CD4-positive, alpha-beta T cell treated with Interferon gamma for 1 hour (primary cell): Measurements from ENCODE around the gene TMEM63B.
"Not testable (repeated sequence)": the region's sequence is repeated elsewhere in the genome, so short reads cannot be mapped to it uniquely, and the experiment has no call there.

Source experiments
- DNase-seq: peaks from one replicate; pipeline ENCODE4 v3.0.0-alpha.2; 2020

The TMEM63B gene

DNA sequence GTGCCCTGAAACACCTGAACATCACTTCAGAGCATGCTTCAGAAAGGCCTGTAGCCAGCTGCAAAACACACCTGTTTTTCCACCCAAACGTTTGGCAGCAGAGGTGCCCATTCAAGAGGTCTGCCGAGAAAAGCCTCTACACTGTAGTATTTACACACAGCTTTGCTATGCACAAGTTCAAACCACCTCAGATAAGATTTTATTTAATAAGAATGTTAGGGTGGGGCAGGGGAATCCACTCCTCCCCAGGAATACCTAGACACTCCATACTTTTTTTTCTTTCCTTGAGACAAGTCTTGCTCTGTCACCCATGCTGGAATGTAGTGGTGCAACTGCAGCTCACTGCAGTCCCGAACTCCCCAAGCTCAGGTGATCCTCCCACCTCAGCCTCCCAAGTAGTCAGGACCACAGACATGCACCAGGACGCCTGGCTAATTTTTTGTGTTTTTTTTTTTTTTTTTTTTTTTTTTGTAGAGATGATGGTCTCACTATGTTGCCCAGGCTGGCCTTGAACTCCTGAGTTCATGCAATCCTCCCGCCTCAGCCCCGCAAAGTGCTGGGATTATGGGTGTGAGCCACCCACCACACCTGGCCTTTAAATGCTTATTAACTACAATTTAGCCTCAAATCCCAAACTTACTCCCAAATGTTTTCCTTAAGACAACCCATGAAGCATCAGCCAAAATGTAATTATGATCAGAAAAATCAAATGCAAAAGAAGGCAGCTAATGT, 9.8 kb upstream of the TMEM63B start:
- no peak for DNase-seq

DNA sequence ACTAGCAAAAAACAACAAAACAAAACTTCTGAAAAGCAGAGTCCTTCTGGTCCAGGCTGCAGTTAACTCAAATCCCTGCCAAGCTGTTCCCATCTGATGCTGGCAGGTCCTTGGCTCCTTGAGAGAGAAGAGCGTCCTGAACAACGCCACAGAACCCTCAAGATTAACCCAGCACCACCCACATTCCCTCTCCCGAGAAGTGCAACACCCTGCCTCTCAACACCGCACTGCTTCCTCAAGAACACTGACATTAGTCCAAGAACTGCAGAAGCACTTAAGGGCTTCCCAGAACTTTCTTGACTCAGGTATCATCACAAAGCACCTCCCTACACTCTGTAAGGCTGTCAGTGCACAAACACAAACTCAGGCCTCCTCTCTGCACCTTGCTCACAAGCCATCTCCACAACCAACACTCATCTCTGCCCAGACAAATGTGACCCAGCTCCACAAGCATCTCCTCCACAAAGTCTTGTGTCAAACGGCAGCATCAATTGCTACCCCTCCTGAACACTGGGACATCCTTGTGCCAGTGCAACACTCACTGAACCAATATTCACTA, 7.6 kb upstream of the TMEM63B start:
- DNase-seq, result no peak

DNA sequence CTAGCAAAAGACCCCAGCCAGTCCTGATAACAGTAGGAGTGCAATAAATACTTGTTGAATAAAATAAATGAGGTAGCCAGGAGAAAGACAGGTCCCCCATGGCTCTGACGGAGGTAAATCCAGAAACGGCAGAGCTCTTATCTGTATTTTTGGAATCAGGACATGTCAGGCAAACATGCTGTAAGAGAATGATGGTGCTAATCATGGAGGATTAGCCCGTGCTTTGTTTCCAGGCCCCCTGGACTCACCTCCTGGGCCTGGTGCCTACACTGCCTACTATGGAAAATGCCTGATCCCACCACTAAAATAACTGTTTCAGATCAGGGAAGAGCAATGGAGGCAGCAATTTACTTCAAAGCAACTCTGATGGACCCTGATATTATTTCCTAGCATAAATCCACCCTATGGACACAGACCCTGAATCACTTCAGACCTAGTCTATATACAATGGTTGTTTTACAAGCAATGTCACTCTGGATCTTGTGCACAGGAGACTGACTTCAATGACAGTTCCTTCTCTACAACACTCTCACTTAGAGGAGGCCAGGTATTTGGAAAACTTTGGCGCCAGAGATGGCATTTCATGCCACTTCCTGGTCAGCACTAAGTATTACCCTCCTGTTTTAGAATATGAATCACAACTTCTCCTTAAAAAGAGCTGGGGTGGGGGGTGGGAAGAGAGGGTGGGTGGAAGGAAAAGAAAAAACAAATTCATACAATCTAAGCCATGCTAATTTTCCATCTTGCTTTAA, 6.5 kb upstream of the TMEM63B start:
- no peak for DNase-seq

DNA sequence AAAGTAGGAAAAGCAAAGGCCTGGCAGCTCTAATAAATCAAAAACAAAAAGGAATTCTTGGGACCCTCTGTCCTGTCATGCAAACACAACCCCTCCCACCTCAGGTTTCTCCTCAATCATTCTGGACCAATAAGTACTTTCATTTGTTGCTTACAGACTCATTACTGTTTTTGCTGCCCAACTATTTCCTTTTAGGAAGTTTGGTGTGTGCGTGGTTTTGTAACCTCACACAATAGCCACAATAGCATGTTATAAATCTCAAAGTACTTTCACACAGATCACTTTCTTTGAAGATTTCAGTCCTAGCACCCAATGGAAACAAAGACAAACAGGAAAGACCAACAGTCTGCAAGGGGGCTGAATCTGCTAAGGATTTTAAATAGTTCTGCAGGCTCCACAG, 4.6 kb upstream of the TMEM63B start:
- DNase-seq, result no peak

DNA sequence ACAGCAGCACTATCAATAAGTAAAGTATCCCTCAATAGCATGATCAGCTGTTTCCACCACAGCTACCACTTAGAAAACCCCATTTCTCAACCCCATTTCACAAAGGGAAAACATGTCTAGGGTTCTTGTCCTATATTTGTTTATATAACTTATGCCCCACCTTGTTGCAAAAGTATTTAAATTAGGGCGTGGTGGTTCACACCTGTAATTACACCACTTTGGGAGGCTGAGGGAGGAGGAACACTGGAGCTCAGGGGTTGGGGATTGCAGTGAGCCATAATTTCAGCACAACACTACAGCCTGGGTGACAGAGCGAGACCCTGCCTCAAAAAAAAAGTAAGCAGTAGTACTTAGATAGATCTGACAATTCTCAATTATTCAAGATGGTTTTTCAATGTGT, 3.8 kb upstream of the TMEM63B start:
- no peak for DNase-seq

DNA sequence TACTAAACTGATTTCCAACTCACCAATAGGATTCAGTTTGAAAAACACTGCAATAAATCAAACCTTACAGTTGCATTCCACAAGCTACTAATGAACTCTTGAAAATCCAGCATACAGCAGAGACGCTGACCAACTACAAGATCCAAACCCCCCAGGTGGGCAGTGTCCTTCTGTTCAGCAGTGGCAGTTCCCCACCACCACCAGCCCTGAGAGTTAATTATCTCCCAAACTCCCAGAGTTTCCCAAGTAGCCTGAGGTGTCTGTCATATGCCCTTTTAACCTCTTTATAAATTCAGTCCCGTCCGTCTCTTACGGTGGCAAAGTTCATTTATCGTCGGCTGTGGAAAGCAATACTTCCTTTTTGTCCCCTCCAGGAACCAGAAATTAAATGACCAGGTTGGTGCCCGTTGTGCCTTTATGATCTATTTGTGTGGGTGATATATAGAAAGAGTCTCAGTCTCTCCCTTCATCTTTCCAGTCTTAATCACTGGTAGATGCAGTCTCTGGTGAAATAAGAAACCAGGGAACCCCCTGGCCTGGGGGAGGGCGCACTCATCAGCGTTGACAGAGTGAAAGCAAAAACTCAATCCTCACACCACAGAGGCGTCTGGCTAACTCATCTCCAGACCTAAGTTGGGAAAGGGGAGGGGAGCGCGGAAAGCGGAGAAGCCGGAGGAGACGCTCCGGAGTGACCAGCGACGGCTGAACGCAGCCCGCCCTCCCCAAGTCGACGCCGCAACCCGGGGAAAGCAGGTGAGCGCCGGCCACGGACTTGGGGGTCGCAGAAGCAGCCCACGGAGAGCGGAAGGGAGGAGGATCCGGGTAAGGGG, 819 bp upstream of the TMEM63B start:
- peak; percentile 70 for DNase-seq

DNA sequence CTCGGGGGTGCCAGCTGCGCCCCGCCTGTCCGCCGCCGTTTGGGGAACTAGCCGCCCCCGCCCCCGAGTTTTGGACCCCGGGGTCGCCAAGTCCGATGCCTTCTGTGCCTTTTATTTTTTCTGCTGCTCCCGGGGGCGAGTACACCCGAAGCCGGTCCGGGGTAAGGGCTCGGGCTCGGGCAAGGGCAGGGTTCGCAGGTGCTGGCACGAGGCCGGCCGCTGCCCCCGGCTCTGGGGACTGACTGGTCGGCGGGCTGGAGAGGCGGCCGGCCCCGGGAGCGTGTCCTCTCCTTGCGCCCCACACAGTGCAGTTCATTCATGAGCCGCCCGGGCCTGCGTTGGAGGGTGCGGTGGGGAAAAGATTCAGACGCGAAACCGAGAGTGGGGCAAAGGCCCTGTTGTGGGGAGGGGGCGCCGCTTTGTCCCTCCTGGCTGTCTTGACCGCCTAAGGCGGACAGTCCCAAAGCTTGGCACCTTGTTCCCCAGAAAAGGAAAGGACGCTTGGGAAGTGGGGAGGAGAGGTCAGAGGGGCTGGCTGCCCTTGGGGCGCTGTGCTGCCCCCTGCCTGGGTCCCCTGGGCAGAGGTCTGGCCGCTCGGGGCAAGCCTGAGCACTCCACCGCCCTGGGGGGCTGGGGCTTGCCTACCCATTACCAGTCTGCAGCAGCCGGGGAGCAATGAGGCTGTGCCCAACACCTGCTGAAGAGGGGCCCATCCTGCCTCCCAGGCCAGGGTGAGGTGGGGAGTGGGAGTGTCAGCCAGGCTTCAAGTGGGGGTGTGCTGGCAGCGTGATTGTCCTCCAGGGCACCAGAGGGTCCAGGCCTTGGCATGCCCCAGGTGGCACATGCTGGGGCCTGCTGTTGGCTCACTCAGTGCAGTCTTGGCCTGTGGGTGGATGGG, 915 bp downstream of the TMEM63B start:
- no peak for DNase-seq

DNA sequence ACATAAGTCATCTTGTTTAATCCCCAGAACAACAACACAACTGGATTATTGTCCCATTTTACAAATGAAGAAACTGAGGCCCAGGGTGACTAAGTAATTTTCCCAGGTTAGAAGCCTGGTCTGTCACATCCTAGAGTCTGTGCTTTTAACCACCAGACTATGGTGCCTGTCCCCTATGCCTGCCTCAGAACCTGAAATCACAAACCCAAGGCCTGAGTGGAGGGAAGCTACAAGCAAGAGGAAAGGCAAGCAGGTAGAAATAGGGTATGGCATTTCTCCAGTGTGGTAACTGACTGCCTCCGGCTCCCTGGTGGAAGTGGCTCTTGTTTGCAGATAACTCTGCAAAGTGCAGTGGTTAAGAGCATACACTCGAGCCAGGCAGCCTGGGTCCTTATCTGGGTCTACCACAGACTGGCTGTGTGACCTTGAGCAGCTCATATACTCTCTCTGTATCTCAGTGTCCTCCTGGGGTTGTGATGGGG, 2.5 kb downstream of the TMEM63B start:
- DNase-seq, result no peak

DNA sequence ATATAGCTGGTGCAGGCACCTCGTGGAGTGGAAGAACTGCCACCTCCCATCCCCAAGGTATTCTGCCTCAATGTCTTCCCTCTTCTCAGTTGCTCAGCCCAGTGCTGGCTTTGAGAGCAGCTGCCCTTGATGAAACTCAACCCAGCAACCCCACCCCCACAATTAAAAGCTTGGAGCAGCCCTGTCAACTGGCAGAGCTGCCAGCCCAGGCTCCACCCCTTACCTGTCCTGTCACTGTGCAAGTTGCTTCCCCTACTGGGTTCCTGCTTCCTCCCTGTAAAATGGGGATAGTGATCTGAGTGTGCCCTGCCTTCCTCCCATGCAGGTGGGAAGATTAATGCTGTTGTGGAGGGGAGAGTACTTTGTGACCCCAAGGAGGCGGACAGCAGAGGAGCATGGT, 4.5 kb downstream of the TMEM63B start:
- no peak for DNase-seq

DNA sequence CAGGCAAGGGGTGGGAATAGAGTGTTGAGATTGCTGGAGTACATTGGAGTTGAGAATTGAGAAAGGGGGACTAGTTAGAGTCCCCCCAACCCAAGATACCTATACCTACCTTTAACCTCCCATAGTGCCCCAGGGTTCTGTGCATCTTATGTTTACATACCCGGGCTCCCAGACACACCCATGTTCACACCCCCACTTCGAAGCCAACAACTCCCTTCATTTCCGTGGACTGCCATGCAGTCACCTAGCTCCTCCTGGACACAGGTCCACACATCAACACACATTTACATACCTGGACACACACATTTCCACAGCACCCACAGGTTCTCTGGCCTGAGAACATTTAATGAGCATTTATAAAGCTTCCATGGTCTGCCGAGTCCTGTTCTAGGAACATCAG, 5.1 kb downstream of the TMEM63B start:
- no peak for DNase-seq

DNA sequence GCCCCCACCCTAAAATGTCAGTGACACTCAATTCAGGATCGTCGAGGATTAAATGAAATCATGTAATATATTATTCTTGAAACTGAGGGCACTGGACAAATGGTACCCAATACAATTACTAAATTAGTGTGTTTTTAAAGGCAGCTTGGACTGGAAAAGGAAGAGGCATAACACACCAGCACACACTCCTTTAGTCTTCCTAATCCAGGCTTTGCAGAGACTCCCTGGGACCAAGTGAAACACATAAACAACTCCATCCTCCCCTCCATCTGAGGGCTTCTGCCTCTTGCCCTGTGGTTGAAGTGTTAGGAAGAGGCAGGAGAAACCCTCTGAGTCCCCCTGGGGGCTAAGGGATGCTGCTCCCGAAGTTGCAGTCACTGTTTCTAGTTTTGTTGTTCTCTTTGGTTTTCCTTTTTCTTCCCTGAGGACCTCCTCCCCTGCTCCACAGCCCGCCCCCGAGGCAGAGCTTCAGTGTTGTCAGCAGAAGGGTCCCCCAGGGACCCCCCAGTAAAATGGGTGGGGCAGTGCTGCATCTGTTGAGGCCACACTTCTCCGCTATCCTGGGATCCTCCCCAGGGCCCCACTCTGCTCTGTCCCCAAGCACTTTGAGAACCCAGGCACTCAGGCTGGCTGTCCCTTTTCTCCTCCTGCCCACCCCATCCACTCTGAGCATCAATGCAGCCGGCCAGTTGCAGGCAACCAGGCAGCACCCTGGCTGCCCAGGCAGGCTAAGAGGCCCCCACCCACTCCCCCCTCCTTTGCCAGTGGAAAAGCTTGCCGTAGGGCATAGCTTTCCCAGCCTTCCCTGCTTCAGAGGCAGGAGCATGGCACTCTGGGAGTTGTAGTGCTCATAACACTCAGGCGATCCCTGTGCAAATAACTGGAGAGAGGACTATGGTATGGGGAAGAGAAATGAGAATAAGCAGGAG, 5.9 kb downstream of the TMEM63B start:
- DNase-seq, result no peak

DNA sequence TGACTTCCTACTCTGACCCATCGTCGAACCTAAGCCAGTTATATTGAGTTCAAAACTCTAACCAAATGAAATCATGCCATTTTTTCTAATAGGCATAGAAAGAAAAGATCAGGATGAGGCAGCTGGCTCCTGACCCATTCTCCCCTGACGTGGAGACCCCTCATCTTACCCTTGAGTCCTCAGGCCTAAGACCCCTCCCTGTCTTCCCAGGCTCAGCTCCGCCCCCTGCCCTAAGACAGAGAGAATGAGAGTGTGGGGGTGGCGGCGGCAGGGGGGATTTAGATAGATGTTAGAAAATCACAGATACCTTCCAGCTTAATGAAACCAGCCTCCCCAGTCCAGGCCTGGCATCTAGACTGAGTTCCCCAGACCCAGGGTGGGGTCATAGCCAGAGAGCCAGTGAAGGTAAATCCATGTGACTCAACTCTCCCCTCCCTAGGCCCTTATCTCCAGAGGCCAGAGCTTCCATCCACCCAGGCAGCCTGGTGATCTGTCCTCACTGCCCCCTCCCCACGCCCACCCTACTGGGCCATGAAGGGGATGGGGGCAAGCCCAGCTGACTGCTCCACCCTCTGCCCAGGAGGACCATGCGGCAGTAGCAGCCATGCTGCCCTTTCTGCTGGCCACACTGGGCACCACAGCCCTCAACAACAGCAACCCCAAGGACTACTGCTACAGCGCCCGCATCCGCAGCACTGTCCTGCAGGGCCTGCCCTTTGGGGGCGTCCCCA, 6.8 kb downstream of the TMEM63B start:
- no peak for DNase-seq

DNA sequence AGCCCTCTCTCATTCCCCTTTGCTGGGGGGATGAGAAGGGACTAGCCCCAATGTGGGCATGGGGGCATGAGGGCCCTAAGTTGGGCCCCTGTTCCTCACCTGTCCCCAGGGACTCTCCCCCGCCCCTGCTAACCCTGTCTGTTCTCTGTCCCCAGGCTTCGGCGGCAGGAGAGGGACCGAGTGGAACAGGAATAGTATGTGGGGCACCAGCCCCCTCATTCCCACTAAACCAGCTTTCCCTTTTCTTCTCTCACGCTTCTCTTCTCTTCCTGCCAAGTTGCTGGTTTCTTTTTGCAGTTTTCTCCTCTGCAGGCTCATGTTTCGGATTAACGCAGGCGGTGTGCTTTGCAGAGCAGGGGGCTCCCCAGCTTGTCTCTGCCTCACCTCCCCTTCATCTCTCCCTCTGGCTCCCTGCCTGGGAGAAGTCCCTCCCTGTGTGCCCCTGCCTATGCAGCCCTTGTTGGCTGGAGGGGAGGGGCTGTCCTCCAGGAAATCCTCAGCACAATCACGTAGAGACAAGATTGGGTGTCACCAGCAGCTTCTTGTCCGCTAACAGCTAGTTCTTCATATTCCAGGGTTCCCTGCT, 7.9 kb downstream of the TMEM63B start:
- no peak for DNase-seq

DNA sequence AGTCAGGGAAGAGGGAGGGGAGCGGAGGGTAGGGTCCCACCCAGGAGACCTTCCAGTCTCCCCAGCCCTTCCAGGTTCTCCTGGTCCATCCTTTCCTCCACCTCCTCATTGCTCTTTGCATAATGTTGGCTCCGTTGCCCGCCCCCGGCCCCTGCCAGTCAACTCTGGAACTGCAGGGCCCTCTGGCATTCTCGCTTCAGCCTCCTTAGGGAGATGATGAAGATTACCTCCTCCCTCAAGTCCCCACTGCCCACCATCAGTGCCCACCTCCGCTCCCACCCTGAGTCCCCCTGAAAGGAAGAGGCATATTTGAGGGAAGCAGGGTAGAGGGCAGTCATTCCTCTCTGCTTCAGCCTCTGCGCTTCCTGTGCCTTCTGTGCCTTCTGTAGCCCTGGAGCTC, 8.5 kb downstream of the TMEM63B start:
- DNase-seq, result no peak

DNA sequence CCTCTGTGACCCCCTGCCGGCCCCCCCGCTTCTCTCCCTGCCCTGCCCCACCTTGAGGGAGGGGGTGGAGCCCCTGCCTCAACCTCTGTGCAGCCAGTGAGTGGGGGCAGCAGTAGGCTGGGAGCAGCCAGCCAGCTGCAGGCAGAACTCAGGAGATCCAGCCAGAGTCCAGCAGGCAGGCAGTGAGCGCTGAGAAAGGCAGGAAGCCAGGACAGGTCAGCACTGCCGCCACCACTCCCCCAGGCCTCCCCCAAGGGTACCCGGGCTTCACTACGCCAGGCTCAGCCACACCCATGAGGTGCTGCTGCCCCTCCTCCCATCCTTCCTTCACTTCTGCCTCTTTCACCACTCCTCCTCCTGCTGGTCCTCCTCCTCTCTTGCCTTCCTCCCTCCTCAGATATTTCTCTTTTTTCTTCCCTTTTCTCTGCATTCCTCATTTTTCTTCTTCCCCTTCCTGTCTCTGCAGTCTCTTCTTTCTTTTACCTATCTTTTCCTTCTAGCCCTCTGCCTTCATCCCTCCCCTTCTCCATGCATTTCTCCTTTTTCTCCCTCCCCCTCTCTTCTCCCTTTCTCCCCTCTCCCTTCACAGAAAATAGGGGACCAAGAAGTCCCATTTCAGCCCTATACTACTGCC, 11.5 kb downstream of the TMEM63B start:
- DNase-seq, result no peak

DNA sequence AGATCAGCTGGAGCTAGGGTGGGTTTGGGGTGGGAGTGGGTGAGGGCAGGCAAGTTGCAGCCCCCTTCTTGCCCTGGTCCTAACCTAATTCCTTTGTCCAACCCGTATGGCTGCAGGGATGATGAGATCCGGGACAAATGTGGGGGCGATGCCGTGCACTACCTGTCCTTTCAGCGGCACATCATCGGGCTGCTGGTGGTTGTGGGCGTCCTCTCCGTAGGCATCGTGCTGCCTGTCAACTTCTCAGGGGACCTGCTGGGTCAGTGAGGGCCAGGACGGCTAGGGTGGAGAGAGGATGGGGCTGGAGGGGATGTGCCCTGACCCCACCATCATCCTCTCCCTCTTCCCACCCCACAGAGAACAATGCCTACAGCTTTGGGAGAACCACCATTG, 12.0 kb downstream of the TMEM63B start:
- no peak for DNase-seq

DNA sequence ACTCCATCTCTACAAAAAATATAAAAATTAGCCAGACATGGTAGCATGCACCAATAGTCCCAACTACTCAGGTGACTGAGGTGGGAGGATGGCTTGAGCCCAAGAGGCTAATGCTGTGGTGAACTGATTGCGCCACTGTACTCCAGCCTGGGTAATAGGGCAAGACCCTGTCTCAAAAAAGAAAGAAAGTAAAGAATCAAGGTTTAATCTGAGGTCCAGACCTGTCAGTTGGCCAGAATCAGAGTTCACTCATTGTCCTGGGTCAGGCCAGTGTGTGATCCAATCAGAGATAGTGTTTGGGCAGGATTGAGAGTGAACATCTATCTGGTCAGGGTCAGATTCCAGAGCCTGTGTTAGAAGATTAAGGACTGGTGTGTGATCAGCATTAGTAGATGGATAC, 15.5 kb downstream of the TMEM63B start:
- DNase-seq, result no peak

DNA sequence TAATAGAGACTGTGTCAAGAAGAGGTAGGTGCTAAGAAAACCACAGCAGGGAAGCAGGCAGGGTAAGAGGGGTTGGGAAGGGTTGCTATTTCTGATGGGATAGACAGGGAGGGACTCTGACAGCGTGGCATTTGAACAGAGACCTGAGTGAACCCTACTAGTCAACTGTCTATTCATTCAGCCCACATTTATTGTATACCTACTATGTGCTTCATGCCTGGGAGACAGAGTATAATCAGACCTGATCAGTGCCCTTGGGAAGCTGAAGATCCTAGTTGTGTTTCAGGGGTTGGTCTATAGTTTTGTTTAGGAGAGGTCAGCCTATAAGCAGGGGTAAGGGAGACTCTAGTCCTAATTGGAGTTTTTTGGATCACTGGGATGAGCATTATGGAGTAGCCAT, 16.4 kb downstream of the TMEM63B start:
- no peak for DNase-seq

DNA sequence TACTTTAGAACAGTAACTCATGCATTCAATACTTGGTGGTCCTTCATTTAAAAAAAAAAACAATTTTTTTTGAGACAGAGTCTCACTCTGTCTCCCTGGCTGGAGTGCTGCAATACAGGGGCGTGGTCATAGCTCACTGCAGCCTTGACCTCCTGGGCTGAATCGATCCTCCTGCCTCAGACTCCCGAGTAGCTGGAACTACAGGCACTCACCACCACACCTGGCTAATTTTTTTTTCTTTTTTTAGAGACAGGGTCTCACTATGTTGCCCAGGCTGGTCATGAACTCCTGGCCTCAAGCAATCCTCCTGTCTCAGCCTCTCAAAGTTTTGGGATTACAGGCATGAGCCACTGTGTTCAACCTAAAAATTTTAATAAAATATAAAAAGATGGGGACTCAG, 17.2 kb downstream of the TMEM63B start:
- DNase-seq, result not testable (repeated sequence)
